ENCODE measurements around the gene DDR1.

The DDR1 gene

GRCh38 chr6:30880698-30881252 is 3.5 kb upstream of the DDR1 start:
- no peak for DNase-seq (ENCODE audit: low read depth in 3 of 3, low spot score in 1 of 3)

- DNase-seq (ENCODE audit: low read depth in 3 of 3, low spot score in 1 of 3) = no peak
Measured at GRCh38 chr6:30881392-30882203, 2.7 kb upstream of the DDR1 start.

DNA sequence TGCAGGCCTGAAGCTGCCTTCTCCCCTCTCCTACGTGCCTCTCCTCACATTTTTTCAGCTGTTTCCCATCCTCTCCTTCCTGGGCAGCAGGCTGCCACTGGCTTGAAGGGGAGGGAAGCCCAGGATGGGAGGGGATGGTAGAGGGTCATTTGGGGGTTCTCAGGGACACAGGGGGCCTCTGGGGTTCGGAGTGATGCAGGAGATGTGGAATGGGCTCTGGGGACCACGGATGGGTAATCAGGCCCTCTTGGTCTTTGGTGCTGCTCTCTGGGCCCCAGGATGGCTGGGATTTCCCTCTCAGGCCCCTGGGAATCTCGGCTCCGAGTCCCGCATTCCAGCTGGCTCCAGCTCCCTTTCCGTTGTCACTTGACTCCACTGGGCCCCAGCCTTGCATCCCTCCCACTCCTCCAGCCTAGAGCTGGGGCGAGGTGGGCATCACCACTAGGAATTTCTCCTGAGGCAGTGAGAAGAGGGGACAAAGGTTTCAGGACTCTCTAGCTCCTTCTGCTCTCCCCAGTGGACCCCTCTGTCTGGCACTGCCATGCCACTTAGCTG is 2.0 kb upstream of the DDR1 start:
- DNase-seq (ENCODE audit: low read depth in 3 of 3, low spot score in 1 of 3) = no peak

- no peak for DNase-seq (ENCODE audit: low read depth in 3 of 3, low spot score in 1 of 3)
Measured at GRCh38 chr6:30882759-30883684, 1.3 kb upstream of the DDR1 start.

- peak in 1 of 3 donors; percentile 17 for DNase-seq (ENCODE audit: low read depth in 3 of 3, low spot score in 1 of 3)
Measured at GRCh38 chr6:30884521-30885480, 482 bp downstream of the DDR1 start.

DNA sequence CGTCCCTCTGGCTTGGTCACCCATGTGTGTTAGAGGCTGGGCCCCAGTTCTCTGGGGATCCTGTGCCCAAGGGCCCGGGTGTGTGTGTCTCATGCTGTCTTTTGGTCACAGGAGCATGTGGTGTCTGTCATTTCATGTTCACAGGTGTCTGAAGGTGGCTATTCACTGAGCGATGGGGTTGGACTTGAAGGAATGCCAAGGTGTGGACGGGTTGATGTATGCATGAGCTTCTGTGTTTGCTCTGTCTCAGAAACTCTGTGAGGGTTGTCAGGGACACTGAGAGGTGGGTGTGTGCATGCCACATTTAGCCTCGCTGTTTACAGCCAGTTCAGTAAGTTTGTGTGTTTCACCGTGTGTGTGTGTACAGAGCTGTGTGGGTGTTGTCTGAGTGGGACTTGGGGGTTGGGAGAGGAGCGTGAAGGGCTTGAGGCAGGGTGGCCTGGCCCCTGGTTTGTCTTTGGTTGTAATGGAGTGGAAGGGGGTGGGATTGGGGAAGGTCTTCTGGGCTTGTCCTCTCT is 1.2 kb downstream of the DDR1 start:
- no peak for DNase-seq (ENCODE audit: low read depth in 3 of 3, low spot score in 1 of 3)

DNA sequence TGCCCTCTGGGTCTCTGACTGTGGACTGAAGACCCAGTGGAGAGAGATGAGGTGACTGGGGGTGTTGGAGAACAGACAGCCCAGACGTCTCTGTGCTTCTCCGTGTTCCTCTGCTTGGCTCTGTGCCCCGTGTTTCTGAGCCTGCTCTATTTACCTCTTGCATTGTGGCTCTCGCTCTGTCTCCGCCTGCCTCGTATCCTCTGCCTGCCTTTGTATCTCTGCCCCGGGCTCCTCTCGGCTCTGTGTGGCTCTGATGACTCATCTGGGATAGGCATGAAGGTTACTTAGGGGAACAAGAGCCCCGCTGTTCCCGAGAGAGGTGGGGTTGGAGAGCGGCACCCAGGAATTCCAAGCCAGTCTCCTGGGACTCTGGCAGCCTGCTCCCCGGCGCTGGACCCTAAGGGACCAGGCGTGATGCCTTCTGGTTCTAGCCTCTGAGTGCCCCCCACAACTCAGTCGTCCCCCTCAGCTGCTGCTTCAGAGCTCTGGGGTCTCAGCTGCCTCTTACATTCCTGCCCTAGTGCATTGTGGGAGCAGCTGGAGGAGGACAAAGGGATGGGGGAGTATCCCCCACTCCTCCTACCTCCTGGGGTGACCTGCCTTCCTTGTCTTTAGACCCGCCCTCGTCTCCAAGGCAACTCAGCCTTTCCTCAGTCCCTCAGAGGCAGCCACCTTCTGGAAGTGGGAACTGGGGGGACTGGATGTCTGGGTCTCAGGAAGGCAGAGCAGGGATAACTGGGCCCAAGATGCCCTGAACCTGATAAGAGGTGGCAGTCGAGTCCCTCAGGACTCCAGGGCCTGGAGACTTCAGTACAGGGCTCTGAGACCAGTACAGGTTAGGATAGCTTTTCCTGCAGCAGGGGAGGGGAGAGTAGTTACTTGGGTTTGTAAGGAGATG is 1.9 kb downstream of the DDR1 start:
- no peak for DNase-seq (ENCODE audit: low read depth in 3 of 3, low spot score in 1 of 3)

DNA sequence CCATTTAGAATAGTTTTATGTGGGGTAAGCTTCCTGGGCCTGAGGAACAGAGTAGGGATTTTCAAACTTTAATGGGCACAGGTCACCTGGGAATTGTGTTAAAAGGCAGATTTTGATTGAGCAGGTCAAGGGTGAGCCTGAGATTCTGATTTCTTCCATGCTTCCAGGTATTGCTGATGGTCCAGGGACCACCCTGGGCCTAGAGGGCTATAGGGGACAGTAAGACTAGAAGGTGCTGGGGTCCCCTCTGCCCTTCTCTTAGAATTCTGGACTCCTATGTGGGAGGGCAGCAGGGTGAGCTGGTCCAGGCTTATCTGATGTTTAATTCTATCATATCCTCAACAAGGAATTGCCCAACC is 2.6 kb downstream of the DDR1 start:
- no peak for DNase-seq (ENCODE audit: low read depth in 3 of 3, low spot score in 1 of 3)

- no peak for DNase-seq (ENCODE audit: low read depth in 3 of 3, low spot score in 1 of 3)
Measured at GRCh38 chr6:30887901-30888815, 3.8 kb downstream of the DDR1 start.

DNA sequence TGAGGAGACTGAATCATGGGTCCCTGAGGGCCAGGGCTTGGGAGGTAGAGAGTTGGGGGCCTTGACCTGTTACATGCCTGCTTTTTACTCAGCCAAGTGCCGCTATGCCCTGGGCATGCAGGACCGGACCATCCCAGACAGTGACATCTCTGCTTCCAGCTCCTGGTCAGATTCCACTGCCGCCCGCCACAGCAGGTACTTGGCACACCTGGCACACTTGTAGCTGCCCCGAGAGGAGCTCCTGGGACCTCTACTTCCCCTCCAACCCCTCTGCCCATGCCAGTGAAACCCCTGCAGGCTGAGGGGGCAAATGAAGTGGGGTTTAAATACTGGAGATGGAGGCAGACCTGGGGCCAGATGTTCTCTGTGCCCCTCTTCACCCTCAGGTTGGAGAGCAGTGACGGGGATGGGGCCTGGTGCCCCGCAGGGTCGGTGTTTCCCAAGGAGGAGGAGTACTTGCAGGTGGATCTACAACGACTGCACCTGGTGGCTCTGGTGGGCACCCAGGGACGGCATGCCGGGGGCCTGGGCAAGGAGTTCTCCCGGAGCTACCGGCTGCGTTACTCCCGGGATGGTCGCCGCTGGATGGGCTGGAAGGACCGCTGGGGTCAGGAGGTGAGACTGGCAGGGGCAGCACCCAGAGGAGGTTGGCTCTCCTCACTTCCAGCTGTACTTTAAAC is 4.6 kb downstream of the DDR1 start:
- no peak for DNase-seq (ENCODE audit: low read depth in 3 of 3, low spot score in 1 of 3)

GRCh38 chr6:30889496-30889885 is 5.2 kb downstream of the DDR1 start:
- DNase-seq (ENCODE audit: low read depth in 3 of 3, low spot score in 1 of 3) = no peak

DNA sequence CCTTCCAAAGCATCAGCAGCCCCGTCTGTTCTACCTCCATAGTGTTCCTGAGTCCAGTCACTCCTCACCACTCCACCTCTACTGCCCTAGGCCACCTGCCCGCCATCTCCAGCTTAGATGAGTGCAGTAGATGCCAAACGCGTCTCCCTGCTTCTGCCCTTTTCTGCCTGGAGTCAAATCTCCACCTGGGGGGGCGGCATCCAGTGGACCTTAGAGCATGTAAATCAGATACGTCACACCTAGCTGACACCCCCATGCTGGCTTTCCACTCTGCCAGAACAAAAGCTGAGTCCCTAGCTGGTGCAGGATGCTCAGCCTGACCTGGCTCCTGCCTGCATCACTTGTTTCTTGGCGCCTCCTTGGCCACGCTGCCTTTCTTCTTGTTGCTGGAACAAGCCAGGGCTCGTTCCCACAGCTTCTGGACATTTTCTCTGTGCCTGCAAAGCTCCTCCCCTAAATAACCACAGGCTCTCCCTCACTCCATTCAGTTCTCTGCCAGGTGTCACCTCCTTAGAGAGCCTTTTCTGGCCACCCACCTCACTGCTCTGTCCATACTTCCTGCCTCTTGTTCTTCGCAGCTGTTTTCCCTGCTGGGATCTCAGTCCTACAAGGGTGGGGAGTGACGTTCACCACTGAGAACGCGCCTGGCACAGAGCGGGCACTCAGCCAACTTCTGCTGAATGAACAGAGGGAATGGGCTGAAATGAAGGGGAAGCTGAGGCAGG is 5.8 kb downstream of the DDR1 start:
- no peak for DNase-seq (ENCODE audit: low read depth in 3 of 3, low spot score in 1 of 3)

- no peak for DNase-seq (ENCODE audit: low read depth in 3 of 3, low spot score in 1 of 3)
Measured at GRCh38 chr6:30890646-30891449, 6.5 kb downstream of the DDR1 start.

- no peak for DNase-seq (ENCODE audit: low read depth in 3 of 3, low spot score in 1 of 3)
Measured at GRCh38 chr6:30891450-30891723, 7.1 kb downstream of the DDR1 start.

DNA sequence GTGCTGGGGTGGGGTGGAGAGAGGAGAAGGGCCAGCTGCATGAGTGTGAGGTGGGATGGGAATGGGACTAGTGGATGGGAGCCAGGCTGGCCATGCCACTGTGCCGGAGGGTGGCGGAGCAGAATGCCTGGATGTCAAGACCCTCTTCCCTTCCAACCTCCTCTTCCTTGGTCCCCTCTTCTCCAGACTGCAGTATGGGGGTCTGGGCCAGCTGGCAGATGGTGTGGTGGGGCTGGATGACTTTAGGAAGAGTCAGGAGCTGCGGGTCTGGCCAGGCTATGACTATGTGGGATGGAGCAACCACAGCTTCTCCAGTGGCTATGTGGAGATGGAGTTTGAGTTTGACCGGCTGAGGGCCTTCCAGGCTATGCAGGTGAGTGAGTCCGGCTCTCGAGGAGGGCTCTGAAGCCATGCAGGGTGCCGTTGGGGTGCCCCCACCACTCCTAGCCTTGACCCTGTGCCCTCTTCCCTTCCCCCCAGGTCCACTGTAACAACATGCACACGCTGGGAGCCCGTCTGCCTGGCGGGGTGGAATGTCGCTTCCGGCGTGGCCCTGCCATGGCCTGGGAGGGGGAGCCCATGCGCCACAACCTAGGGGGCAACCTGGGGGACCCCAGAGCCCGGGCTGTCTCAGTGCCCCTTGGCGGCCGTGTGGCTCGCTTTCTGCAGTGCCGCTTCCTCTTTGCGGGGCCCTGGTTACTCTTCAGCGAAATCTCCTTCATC is 7.7 kb downstream of the DDR1 start:
- DNase-seq (ENCODE audit: low read depth in 3 of 3, low spot score in 1 of 3) = no peak

Measured in stimulated activated CD4-positive, alpha-beta T cell treated with anti-CD3 and anti-CD28 coated beads, TNF-alpha, amount 100 ng/mL, for 1 hour (primary cell).